Stomach (tissue), 4 donors: ENCODE data around the gene THBS3.

Experiments used
- EP300 ChIP-seq: sonication (generic); formaldehyde crosslinking; IDR thresholded peaks from one replicate; pipeline ENCODE4 v1.6.1; 2017; ENCODE audit warnings: antibody characterized with exemption
- POLR2A ChIP-seq, 4 donors: fragments of 450-650 bp; IDR thresholded peaks; one replicate each; pipeline ENCODE4 v1.6.1; 2016; ENCODE audit warnings: antibody characterized with exemption in 4 of 4, control low read depth in 2 of 4, mild to moderate bottlenecking in 1 of 4, moderate library complexity in 1 of 4
- POLR2AphosphoS5 ChIP-seq, 3 donors: sonication (generic); formaldehyde crosslinking; IDR thresholded peaks; one replicate each; pipeline ENCODE4 v1.6.1; 2016; ENCODE audit warnings: antibody characterized with exemption in 3 of 3
- TF ChIP-seq, protein P1 (sequence below), 7 experiments: fragments of 450-650 bp in 4 of 7; fragments of 200-600 bp in 3 of 7; sonication (generic) in 3 of 7; IDR thresholded peaks; one replicate each; pipeline ENCODE4 v1.5.1; 2016 to 2019; ENCODE audit warnings: antibody characterized with exemption in 7 of 7, control low read depth in 2 of 7, mild to moderate bottlenecking in 1 of 7

DNA sequence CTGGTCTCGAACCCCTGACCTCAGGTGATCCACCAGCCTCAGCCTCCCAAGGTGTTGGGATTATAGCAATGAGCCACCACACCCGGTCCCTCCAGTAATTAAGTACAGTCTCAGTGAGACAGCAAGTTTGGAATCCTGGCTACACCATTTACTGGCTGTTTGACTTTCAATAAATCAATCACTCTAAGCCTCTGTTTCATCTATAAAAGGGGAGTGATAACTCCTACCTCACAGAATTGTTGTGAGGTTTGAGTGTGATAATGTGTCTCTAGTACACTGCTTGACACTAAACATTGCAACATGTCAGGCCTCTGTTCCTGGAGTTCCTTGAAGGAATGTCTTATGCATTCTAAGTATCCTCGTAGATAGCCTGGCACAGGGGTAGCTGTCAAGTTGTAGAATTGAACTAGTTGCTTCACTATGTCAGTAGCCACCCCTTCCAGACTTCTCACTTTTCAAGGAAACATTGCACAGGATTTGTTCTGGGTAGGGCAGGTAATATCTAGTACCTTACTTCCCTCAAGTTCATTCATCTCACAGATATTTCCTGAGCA, 35.2 kb upstream of the THBS3 start:
- TF ChIP-seq POLR2AphosphoS5 (IDR thresholded peaks at IDR 0.05) (no peak), POLR2A (IDR thresholded peaks at IDR 0.05) (no peak), EP300 (no peak)
- TF ChIP-seq, protein P1, sequence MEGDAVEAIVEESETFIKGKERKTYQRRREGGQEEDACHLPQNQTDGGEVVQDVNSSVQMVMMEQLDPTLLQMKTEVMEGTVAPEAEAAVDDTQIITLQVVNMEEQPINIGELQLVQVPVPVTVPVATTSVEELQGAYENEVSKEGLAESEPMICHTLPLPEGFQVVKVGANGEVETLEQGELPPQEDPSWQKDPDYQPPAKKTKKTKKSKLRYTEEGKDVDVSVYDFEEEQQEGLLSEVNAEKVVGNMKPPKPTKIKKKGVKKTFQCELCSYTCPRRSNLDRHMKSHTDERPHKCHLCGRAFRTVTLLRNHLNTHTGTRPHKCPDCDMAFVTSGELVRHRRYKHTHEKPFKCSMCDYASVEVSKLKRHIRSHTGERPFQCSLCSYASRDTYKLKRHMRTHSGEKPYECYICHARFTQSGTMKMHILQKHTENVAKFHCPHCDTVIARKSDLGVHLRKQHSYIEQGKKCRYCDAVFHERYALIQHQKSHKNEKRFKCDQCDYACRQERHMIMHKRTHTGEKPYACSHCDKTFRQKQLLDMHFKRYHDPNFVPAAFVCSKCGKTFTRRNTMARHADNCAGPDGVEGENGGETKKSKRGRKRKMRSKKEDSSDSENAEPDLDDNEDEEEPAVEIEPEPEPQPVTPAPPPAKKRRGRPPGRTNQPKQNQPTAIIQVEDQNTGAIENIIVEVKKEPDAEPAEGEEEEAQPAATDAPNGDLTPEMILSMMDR (IDR thresholded peaks at IDR 0.05): no peak
